GM19372 (cell line): ENCODE data around the gene TSPEAR.

Experiments
- ATAC-seq: cut with Tn5 transposase; IDR thresholded peaks from one replicate; pipeline ENCODE4 v1.9.1; 2021; ENCODE audit warnings: mild to moderate bottlenecking, low read depth, moderate library complexity; ENCODE audit not compliant: unreplicated experiment

TSPEAR gene

DNA sequence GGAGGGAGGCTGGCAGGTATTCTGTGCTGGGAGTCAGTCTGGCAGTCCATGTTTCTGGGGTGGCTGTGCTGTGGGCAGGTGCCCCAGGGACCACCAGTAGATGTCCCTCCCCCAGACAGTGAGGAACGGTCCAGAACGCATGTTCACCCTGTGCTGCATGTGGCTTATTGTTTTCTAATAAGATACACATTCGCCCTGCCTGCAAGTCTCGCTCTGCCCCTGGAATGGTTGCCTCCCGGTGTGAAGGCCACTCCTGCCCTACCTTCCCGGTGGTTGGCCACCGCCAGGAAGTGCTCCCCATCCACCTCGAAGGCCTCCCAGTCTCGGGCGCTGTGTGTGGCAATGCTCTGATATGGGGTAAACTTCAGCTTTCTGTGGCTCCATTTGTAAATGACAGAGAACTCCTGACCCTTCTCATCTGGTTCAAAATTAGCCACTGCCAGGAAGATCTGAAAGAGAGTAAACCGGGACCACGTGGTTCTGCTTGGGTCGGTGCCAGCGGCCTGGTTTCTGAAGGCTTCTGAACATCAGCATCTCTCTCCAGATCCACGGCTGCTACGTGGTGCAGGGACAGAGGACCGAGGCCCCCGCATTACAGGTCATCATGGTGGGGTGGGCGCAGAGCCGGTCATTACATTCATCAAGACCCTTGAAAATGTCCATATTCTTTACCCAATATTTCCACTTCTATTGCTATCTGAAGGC is 185.8 kb downstream of the TSPEAR start:
- no peak for ATAC-seq

DNA sequence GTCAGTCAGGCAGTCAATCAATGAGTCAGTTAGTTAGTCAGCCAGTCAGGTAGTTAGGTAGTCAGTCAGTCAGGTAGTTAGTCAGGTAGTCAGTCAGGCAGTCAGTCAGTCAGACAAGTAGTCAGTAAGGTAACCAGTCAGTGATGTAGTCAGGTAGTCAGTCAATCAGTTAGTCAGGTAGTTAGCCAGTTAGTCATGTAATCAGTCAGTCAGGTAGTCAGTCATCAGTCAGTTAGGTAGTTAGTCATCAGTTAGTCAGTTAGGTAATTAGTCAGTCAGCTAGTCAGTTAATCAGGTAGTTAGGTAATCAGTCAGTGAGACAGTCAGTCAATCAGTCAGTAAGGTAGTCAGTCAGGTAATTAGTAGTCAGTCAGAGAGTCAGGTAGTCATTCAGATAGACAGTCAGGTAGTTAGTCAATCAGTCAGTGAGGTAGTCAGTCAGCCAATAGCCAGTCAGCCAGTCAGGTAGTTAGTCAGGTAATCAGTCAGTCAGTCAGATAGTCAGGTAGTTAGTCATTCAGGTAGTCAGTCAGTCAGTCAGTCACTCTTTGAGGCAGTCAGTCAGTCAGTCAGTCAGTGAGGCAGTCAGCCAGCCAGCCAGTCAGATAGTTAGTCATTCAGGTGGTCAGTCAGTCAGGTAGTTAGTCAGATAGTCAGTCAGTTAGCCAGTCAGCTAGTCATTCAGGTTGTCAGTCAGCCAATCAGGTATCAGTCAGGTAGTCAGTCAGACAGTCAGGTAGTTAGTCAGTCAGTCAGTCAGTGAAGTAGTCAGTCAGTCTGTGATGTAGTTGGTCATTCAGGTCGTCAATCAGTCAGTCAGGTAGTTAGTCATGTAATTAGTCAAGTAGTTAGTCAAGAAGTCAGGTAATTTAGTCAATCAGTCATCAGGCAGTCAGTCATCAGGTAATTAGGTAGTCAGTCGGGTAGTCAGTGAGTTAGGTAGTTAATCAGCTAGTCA is 186.7 kb downstream of the TSPEAR start:
- ATAC-seq = no peak

DNA sequence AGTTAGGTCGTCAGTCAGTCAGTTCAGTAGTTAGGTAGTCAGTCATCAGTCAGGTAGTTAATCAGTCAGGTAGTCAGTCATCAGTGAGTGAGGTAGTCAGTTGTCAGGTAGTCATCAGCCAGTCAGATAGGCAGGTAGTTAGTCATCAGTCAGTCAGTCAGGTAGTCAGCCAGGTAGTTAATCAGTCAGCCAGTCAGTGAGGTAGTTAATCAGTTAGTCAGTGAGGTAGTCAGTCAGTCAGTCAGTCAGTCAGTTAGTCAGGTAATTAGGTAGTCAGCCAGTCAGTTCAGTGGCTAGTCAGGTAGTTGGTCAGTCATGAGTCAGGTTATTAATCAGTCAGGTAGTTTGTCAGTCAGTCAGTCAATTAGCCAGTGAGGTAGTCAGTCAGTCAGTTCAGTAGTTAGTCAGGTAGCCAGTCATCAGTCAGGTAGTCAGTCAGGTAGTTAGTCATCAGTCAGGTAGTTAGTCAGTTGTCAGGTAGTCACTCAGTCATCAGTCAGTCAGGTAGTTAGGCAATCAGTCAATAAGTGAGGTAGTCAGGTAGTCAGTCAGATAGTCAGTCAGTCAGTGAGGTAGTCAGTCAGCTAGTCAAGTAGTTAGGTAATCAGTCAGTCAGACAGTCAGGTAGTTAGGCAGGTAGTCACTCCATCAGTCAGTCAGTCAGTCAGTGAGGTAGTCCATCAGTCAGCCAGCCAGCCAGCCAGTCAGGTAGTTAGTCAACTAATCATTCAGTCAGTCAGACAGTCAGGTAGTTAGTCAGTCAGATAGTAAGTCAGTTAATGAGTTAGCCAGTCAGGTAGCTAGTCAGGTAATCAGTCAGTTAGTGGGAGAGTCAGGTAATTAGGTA is 187.6 kb downstream of the TSPEAR start:
- no peak for ATAC-seq

DNA sequence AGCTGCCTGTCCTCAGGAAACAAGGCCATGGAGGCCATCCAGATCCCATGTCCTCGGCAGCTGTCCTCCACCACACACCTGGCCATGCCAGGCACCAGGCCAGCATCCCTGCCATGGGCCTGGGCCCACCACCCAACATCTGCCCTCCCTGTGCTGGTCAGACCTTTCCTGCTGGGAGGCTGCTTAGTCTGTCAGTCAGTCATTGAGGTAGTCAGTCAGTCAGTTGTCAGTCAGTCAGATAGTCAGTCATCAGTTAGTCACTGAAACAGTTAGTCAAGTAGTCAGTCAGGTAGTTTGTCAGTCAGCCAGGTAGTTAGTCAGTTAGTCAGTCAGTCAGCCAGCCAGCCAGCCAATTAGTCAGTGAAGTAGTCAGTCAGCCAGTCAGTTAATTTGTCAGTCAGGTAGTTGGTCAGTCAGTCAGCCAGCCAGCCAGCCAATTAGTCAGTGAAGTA is 188.6 kb downstream of the TSPEAR start:
- ATAC-seq = no peak

DNA sequence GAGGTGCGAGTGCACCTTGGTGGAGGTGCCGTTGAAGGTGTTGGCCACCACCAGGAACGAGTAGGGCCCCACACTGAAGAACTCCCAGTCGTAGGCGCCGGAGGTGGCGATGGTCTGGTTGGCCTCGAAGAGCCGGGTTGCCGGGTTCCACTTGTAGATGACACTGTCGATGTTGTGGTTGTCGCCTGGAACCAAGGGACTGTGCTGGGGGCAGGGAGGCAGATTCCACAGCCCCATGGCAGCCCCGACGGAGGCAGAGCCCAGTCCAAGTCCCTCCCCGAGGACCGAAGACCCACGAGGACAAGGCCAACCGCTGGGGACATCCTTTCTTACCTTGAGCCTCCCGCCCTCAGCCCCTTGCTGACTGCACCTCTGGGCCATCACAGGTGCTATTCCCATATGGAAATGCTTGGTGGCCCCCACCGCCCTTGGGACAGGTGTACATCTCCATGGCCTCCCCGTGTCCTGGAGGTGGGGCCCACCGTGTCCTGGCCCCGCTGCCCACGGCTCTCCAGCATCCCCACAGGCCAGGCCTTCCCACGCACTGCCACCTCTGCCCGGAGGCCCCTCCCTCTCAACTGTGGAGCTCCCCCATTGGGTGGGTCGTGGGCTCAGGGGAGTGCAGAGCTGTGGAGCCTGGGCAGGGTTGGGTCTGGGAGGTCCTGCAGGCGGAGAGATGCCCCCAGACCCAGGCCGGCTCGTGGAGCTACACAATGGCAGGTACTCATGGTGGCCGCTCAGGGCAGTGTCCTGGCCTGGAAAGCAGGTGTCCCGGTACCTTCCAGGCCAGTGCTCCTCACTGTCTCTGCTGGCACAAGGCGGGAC is 189.2 kb downstream of the TSPEAR start:
- no peak for ATAC-seq

DNA sequence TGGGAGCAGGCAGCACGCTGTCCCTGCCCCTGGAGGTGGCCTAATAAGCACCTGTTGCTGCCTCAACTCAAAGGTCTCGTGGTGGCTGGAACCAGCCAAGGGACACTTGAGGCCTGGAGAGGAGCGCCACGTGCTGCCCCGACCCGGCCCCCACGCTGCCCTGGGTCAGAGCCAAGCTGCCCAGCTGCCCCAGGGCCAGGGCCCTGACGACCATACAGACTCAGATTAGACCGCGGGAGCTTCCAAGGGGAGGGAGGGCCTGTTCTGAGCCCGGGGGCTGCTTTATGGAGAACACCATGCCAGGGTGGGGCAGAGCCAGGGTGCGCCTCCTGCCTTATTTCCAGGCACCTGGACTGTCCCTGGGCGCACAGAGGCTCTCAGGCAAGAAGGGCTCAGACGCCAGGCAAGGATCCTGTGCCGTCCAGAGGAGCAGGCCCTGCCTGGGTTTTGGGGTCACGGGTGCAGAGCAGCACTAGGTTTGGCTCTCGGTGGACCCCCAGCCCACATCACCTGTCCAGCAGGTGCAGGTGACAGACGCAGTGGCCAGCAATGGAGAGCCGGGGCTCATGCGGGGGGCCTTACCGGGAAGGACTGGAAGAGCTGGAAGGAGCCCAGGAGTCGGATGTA is 190.0 kb downstream of the TSPEAR start:
- no peak for ATAC-seq

DNA sequence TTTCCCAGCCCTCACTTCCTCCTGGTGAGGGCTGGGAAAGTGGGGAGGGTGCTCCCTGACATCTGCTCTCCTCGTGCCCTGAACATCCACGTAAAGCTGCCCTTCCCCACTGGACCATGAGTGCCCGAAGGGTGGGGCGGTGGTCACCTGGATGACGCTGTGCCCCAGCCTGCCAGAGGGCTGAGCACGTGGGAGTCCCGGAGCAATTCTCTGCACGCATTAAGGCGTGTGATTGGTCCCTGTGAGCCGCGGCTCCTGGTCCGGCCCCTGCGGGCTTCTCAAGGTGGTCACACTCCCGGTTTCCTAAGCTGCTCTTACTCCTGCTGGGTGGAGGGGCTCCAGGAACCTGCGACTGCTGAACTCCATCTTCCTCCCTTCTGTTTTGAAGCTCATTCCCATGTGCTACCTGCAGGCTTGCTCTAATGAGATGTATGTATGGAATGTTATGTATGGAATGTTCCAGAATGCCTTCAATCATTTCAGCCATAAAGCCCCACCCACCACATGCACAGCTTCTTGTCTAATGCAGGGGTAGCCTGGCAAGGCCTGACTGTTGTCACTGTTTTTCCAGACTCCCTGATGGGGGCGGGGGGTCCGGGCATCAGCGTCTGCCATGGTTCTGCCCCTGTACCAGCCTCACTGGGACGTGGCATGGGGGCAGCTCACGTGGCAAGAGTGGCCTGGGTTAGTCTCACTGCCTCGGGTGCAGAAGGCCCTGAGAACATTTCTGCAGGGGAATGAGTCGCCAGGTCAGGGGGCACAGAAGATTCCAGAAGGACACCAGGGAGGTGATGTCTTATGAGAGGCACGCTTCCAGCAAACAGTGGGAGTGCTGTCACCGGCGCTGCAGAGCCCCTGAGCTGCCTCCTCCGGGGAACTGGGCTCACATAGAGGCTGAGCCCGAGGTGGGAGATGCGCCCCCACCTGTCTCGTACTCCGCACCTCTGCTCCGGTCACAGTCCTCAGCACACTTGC is 190.8 kb downstream of the TSPEAR start:
- no peak for ATAC-seq

DNA sequence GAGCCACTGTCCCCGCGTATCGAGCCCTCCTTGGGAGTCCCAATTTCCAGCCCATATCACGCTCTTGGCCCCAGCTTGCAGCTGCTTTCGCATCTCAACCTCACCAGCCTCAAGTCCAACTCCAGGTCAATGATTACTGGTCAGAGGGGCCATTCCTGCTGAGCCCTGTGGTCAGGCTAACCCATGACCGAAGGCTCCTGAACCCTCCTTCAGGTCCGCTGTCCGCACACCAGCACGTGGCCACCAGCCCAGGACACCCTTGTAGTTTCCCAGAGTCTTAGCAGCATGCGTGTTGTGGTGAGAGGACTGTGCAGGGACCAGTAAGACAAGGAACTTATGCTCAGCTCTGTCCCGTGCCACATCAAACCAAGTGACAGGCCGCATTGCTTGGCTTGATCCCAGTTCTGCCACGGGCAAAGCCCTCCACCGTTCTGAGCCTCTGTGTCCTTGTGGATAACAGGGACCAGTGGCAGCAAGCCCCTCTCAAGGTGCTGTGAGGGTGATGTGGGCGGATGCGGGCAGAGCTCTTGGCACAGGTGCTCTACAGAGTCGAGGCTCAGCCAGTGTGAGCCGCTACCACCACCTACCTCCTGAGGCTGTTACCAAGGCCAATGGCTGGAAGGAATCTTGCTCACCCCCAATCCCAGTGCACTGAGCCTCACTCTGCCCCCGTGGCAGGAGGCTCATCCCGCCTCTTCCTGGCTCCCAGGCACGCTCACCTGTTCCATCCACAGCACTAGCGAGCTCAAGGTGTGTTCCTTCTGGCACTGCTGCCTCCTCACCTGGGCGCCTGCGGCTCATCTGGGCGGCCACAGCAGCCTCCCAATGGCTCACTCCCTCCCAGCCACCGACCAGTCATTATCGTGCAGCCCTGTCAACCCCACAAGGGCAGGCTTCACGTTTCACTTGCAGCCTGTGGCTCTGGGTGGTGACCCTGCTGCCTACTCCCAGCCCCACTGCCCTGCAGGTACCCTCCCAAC is 191.7 kb downstream of the TSPEAR start:
- no peak for ATAC-seq

DNA sequence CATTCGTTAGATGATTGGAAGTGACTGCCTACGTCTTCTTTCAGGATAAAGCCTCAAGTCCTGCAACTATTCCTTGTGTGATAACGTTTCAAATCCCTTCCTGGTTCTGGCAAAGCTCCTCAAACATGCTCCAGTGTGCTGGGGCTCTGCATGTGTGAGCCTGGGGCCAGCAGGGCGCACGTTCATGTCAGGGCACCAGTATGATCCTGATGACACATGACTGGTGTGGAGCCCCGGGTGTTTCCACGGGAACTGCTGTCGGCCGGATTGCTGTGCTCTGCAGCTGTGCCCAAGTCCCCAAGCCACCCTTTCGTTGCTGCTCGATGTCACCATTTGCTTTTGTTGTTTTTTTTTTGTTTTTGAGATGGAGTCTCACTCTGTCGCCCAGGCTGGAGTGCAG is 192.7 kb downstream of the TSPEAR start:
- ATAC-seq = no peak

DNA sequence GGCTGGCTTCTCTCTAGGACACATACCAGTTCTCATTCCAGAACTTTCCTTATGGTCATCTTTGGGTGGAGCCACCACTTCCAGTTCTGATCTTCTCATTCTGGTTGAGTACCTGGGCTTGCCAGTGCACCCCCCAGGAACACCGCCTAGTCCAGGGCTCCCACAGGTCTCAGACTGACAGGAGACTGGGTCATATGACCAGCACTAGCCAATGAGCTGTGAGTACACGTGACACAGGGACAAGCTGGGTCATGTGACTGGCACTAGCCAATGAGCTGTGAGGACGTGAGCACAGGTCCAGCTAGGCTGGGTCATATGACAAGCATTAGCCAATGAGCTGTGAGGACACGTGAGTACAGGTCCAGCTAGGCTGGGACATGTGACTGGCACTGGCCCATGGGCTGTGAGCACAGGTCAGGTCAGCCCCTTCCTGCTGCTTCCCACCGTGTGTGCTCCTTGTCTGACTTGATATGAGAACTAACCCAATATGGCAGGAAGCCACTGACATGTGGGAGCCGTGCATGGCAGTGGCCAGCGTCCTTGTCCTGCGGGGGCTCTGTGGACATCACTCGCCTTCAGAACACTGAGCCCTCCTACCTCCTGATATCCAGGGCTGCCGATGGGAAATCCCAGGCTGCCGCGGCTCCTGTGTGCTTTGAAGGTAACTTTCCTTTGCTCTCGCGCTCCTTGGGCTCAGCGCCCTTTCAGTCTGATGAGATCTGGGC is 194.0 kb downstream of the TSPEAR start:
- no peak for ATAC-seq

DNA sequence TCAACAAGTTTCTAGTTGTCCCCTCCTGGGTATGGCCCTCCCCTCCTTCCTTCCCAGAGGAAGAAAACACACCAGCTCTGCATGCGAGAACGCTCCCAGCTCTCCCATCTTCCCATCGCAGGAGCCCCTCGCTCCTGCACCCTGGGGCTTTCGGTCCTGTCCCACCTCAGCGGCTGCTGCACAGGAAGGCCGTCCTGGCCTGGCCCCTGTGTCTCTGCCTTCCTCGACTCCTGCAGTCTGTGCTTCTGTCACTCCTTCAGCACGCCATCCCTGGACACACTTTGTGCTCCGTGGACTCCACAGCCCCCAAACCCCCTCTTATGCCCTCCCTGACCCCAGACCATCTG is 194.6 kb downstream of the TSPEAR start:
- no peak for ATAC-seq

DNA sequence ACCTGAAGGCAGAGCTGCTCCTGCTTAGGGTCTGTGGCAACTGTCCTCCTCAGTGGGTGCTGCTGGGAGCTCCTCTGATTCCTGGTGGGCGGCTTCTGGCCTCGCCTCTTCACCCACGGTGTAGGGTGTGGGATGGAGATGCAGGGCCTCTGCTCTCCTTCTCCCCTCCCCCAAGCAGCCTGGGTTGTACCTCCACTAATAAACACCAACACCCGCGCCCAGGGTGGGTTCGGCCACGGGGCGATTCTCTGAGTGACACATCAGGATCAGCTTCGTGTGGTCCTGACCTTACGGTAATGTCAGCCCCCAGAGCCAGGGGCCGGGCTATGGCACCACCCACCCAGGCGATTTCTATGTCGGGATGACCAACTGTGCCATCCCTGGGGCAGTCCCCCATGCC is 195.0 kb downstream of the TSPEAR start:
- ATAC-seq = no peak

DNA sequence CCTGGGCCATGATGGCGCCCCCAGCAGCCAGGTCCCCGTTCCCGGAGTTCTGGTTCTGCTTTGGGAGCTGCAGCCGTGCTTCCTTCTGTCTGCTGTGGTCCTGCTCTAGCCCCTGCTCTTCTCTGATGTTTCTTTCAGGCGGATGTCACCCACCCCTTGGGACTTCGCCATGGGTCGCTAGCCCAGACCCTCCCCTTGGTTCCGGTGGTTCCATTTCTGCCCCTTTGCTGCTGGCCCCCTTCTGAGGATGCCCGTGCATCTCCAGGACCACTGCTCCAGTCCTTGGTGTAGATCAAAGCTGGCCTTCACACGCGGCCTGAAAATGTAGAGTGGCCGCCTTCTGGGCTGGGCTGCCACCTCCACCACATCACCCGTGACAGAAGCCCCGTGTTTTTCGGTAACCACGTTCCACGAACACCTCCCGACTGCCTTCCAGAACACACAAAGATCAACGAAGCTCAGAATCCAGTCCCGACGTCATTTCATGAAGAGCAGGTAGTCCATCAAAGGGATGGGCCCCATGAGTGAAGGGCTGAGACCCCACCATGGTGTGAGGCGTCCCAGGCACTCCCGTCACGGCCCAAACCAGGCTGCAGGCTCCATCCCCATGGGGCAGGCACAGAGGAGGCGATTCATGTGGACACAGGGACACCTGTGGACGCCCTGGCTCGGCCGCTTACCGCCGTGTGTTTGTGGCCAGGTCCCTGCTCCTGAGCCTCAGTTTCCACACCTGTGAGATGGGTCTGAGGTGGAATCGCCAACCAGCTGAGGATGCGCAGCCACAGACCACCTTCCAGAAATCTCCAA is 195.8 kb downstream of the TSPEAR start:
- no peak for ATAC-seq

DNA sequence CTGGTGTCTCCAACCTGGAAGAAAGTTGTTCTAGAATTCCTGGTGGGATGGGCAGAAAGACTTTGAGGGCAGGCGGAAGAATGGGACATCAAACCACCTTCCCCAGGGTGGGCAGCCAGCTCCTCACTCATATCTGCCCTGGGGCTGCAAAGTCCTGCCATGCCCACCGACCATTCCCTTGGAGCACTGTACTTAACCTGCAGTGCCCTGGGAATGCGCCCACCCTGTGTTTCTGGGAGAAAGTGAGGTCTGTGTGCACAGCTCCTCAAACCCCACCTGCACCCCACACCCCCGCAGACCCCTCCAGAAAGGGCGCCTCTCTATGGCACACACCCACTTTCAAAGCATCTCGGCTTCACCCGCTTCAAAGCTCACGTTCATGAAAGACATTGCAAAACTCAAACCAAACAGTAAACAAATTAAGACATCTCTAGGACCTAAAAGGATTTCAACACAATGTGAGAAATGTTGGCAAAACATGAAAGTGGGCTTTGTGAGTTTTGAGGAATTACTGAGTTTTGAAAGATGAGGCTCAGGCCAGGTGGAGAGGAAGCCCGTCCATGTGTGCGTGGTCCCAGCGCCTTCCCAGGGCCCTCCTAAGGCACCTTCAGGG is 196.5 kb downstream of the TSPEAR start:
- no peak for ATAC-seq

DNA sequence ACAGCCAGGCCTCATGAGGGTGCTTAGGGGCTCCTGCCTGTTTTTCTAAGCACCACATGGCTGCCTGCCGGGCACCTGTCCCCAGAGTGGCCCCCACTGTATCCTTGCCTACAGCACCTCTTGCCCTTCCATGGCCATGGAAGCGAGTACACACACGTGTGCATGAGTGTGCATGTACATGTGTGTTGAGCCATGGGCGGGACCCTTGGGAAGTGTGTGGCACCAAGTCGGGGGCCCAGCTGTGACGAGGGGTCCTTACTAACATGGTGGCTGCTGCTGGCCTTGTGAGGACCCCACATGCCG is 197.2 kb downstream of the TSPEAR start:
- no peak for ATAC-seq
